Neural crest cell (in vitro differentiated cells): ENCODE results near the gene HDGFL2. TPM values are rescaled to one million over a fixed set of nuclear protein-coding genes. Genes with fewer than 3 reads are reported as not detected.
"Not testable (repeated sequence)": the region's sequence is repeated elsewhere in the genome, so short reads cannot be mapped to it uniquely, and the experiment has no call there.

Experiments used
- DNase-seq: peaks from one replicate; pipeline ENCODE4 v3.0.0; 2021; ENCODE audit warnings: low read depth, mixed read lengths, low spot score
- H3K27ac Mint-ChIP-seq: one replicate; pipeline ENCODE4 v1.8.0; 2021; ENCODE audit warnings: mild to moderate bottlenecking, mixed read lengths; ENCODE audit not compliant: unreplicated experiment
- H3K27me3 Mint-ChIP-seq: 2 replicates; pipeline ENCODE4 v1.8.0; 2021; ENCODE audit warnings: low read depth, mild to moderate bottlenecking, mixed read lengths
- H3K36me3 Mint-ChIP-seq: 2 replicates; pipeline ENCODE4 v1.8.0; 2021; ENCODE audit warnings: low read depth, mild to moderate bottlenecking, mixed read lengths
- H3K4me1 Mint-ChIP-seq: 2 replicates; pipeline ENCODE4 v1.8.0; 2021; ENCODE audit warnings: mixed read lengths
- H3K4me3 Mint-ChIP-seq: one replicate; pipeline ENCODE4 v1.8.0; 2021; ENCODE audit warnings: mild to moderate bottlenecking, mixed read lengths
- H3K9me3 Mint-ChIP-seq: 2 replicates; pipeline ENCODE4 v1.8.0; 2021; ENCODE audit warnings: mixed read lengths
- total RNA-seq: library from RNA; stranded (reverse); gene quantifications from 2 replicates; pipeline ENCODE4 v1.2.1, GENCODE V29; 2021
- TF ChIP-seq, protein P1 (sequence below): fragments of 200-600 bp; sonication (generic); conservative IDR thresholded peaks from 2 replicates; pipeline ENCODE4 v1.5.0; 2021; ENCODE audit warnings: antibody characterized with exemption, mild to moderate bottlenecking

Gene HDGFL2
- total RNA-seq, 1 donor from 2014 or later: 110 TPM

DNA sequence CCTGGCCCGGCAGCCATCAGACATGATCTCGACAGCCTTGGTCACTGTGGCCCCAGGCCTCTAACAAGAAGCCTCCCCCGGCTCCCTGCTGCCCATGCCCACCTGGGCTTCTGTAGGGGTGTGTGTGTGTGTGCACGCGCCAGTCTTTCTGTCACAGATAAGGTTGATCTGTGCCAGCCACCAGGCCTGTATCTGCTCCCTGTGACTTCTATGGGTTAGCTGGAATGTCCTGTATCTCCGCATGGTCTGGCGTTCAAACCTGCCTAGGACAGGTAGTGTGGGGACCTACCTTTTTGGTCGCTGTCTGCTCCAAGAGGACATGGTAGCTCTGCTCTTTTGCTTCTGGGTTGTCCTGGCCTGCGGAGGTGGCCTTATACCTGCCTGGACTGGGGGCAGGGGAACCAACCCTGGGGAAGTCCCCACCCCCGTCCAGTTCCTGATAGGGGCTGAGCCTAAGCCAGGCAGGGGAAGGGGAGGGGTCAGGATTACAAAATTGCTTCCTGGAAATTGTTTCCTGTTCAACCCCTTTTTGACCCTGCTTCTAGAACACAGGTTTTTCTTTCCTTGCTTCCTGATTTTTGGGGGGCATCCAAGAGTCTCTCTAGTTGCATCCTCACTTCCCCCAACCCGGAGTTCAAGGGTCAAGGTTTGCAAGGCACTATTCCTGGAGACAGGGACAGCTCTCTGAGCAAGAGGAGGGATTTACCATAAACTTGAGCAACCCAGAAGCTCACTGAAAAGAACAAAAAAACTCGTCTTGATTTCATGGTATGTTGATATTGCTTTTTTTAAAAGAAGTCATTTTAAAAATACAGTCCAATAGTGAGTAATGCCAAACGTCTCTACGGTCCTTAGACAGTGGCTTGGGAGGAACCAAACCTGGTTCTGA, 67.8 kb downstream of the HDGFL2 start, which contains the start of gene LRG1:
TSS of gene LRG1 (minus strand) at position 344 of the 889 bp plus-strand sequence. CDS start at position 321, 23 bp downstream.
- peaks cover 10% of the 10 kb centered on the region for H3K4me1 Mint-ChIP-seq
- TF ChIP-seq, protein P1, sequence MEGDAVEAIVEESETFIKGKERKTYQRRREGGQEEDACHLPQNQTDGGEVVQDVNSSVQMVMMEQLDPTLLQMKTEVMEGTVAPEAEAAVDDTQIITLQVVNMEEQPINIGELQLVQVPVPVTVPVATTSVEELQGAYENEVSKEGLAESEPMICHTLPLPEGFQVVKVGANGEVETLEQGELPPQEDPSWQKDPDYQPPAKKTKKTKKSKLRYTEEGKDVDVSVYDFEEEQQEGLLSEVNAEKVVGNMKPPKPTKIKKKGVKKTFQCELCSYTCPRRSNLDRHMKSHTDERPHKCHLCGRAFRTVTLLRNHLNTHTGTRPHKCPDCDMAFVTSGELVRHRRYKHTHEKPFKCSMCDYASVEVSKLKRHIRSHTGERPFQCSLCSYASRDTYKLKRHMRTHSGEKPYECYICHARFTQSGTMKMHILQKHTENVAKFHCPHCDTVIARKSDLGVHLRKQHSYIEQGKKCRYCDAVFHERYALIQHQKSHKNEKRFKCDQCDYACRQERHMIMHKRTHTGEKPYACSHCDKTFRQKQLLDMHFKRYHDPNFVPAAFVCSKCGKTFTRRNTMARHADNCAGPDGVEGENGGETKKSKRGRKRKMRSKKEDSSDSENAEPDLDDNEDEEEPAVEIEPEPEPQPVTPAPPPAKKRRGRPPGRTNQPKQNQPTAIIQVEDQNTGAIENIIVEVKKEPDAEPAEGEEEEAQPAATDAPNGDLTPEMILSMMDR: no peak
- no peaks in the 10 kb centered on the region for H3K36me3 Mint-ChIP-seq
- DNase-seq: no peak
- H3K9me3 Mint-ChIP-seq: no peaks in the 10 kb centered on the region
- H3K27me3 Mint-ChIP-seq: no peaks in the 10 kb centered on the region
- H3K4me3 Mint-ChIP-seq: no peak within 1 kb of the TSS
- H3K27ac Mint-ChIP-seq: no peak within 1 kb of the TSS

DNA sequence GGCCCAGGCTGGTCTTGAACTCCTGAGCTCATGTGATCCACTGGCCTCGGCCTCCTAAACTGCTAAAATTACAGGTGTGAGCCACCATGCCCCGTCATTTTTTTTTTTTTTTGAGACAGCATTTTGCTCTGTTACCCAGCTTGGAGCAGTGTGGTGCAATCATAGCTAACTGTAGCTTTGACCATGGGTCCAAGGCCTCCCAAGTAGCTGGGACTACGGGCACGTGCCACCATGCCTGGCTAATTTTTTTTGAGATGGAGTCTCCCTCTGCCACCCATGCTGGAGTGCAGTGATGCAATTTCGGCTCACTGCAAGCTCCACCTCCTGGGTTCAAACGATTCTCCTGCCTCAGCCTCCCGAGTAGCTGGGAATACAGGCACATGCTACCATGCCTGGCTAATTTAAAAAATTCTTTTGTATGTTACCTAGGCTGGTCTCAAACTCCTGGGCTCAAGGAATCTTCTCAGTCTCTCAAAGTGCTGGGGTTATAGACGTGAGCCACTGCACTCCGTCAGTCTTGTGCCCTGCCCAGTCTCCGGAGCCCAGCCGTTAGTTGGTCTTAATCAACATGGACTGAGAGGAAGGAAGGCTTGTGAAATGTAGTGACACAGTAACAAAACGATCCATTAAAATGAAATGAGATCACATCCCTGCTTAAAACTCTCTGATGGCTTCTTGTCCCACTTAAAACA, 69.2 kb downstream of the HDGFL2 start:
- Mint-ChIP-seq H3K27me3 (no peaks in the 10 kb centered on the region), H3K27ac (peak overlapping the region; percentile 88), H3K4me1 (peaks cover 5% of the 10 kb centered on the region), H3K4me3 (no peak overlapping the region), H3K36me3 (no peaks in the 10 kb centered on the region), H3K9me3 (no peaks in the 10 kb centered on the region)
- TF ChIP-seq, protein P1: no peak
- no peak for DNase-seq

DNA sequence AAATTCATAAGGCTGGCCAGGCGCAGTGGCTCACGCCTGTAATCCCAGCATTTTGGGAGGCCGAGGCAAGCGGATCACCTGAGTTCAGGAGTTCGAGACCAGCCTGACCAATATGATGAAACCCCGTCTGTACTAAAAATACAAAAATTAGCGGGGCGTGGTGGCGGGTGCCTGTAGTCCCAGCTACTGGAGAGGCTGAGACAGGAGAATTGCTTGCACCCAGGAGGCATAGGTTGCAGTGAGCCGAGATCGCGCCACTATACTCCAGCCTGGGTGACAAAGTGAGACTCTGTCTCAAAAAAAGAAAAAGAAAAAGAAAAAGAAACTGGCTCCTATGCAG, 69.7 kb downstream of the HDGFL2 start:
- not testable (repeated sequence) for H3K4me3 Mint-ChIP-seq, DNase-seq, H3K36me3 Mint-ChIP-seq, H3K27ac Mint-ChIP-seq, H3K9me3 Mint-ChIP-seq, H3K27me3 Mint-ChIP-seq, H3K4me1 Mint-ChIP-seq

DNA sequence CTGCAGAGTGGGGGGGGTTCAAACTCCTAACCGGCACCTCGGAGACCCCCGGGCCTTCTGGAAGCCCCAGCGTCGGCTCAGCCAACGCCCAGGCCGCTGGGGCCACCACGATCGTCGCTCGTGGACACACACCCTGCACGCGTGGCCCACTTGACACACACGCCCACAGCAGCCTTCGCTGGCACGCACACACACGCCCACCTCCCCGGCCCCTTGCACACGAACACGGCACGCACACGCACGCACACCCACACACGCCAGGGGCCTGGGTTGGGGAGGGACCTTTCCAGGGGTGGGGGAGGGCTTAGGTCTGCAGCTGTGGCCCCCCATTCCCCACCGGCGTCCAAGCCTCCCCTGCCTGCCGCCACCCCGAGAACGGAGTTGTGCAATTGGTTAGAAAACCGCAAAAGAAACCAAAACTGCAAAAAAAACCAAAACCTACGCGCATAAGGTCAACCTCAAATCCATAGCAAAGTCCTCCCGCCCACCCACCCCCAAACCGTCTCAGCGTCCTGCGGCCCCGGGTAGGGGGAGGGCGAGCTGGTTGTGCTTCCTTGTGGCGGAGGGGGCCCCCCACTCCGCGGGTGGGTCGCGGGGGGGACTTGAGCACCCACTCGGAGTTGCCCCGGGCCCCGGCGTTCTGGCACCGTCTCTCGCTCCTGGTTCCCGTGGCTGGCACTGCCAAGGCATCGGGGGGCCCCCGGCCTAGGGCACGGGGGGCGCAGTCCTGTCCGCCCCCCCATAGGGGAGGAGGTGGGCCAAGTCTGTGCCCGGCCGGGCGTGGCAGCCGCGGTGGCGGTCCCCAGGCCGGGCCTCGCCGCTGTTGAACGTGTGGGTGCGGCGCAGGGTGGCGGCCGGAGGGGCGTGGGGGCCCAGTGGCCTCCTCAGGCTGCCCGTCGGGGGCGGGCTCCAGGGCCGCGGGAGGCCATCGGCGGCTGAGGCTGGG, 71.1 kb downstream of the HDGFL2 start:
- no peak for DNase-seq
- TF ChIP-seq, protein P1: no peak
- Mint-ChIP-seq H3K36me3 (no peaks in the 10 kb centered on the region), H3K27me3 (no peaks in the 10 kb centered on the region), H3K27ac (no peak overlapping the region), H3K9me3 (no peaks in the 10 kb centered on the region), H3K4me1 (peaks cover 5% of the 10 kb centered on the region), H3K4me3 (no peak overlapping the region)

DNA sequence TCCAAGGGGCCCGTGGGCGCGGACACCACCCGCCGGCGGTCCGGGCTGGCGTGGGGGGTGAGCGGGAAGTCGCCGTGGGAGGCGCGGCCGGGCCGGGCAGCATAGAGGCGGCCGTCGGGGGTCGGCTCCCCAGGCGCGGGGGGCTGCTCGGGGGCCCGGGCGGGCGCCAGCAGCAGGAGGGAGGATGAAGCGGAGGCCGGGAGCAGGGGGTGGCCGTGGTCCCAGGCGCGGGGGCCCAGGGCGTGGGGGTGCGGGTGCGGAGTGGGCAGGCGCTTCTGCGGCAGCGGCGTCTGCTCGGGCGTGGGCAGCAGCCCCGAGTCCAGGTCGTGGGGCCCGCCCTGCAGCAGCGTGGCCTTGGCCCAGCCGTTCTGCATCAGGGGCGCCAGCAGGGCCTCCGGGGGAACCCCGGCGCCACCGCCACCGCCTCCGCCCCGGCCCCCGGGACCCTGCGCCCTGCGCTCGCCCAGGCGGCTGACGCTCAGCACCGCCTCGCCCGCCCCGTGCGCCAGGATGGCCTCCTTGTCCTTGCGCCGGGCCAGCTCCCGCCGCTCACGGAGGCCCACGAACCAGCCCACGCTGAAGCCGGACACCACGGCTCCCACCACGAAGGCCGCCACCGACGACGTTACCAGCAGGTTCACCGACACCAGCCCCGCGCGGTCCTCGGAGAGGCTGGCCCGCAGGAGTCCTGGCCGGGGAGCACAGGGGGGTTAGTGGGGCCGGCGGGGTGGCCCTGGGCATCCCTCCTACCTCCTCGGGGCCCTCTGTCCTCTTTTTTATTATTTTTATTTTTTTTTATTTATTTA, 71.9 kb downstream of the HDGFL2 start:
- no peaks in the 10 kb centered on the region for H3K9me3 Mint-ChIP-seq
- peaks cover 5% of the 10 kb centered on the region for H3K4me1 Mint-ChIP-seq
- no peak overlapping the region for H3K27ac Mint-ChIP-seq
- no peak for DNase-seq
- H3K27me3 Mint-ChIP-seq: no peaks in the 10 kb centered on the region
- H3K4me3 Mint-ChIP-seq: no peak overlapping the region
- no peaks in the 10 kb centered on the region for H3K36me3 Mint-ChIP-seq
- TF ChIP-seq, protein P1: no peak
